HepG2 (cell line): ENCODE measurements around the gene EDC3. TPM values are rescaled to one million over a fixed set of nuclear protein-coding genes. Genes with fewer than 3 reads are reported as not detected.
A peak's percentile ranks its signal among the peaks of the same experiment; 100 is the strongest.

Experiments
- ATAC-seq: fragments of 200-7000 bp; cut with Tn5 transposase; 3 replicates; pipeline ENCODE4 v1.9.1; 2020; ENCODE audit warnings: mild to moderate bottlenecking, moderate library complexity
- BruUV-seq: library from RNA; stranded (reverse); fragments of 400-500 nt; replicated peaks from 2 replicates; lab custom pipeline; 2021; lab: Mats Ljungman, UMichigan
- CTCF ChIA-PET: fragments of 300-600 bp; formaldehyde crosslinking; extraction: SDS; loops from one replicate; lab custom pipeline; 2021; ENCODE audit warnings: low total read pairs, inconsistent platforms, low intra/inter-chr PET ratio; lab: Yijun Ruan, JAX
- POLR2A ChIA-PET: fragments of 350-600 bp; sonication (Branson Sonifier 250); formaldehyde crosslinking; loops from one replicate; lab custom pipeline; 2020; ENCODE audit warnings: antibody characterized with exemption, inconsistent platforms; lab: Yijun Ruan, JAX
- DNase-seq: peaks from one replicate; pipeline ENCODE4 v3.0.0-alpha.2; 2015; ENCODE audit warnings: low spot score
- FAIRE-seq: peaks from 3 replicates; lab custom pipeline; 2011; peaks lifted over from hg19 to GRCh38; lab: Jason Lieb, UNC
- H2AFZ ChIP-seq: one replicate; pipeline ENCODE4 v1.6.1; 2011; ENCODE audit warnings: low read length, inconsistent platforms
- H3K27ac ChIP-seq: fragments of 300-600 bp; 3 replicates; pipeline ENCODE4 v1.8.0; 2011; ENCODE audit warnings: mixed run types, mild to moderate bottlenecking, mixed read lengths, low read length, inconsistent platforms; ENCODE audit not compliant: insufficient read depth; ENCODE audit errors: extremely low read length
- H3K27me3 ChIP-seq, 2 experiments: fragments of 200-600 bp in 1 of 2; 2 replicates in 1 of 2; 3 replicates in 1 of 2; pipeline versions ENCODE4 v1.6.0 to v1.8.0; 2011; ENCODE audit warnings: low read length in 2 of 2, mild to moderate bottlenecking in 2 of 2, moderate library complexity in 2 of 2, inconsistent platforms in 1 of 2; ENCODE audit not compliant: insufficient read depth in 2 of 2, control insufficient read depth in 1 of 2
- H3K36me3 ChIP-seq, 2 experiments: fragments of 200-600 bp in 1 of 2; replicated peaks in 1 of 2; 2 replicates in 1 of 2; 3 replicates in 1 of 2; pipeline versions ENCODE4 v1.5.1 to v1.8.0; 2011; ENCODE audit warnings: low read length in 2 of 2, inconsistent platforms in 1 of 2; ENCODE audit not compliant: insufficient read depth in 2 of 2, control insufficient read depth in 1 of 2
- H3K4me1 ChIP-seq: 2 replicates; pipeline ENCODE4 v1.5.1; 2012; ENCODE audit warnings: low read length, inconsistent platforms; ENCODE audit not compliant: insufficient read depth
- H3K4me2 ChIP-seq: 2 replicates; pipeline ENCODE4 v1.6.0; 2011; ENCODE audit warnings: low read depth, low read length, inconsistent platforms
- H3K4me3 ChIP-seq, 3 experiments: fragments of 200-600 bp in 1 of 3; sonication (generic), shearing (Covaris generic) in 1 of 3; replicated peaks in 1 of 3; 2 replicates each; pipeline ENCODE4 v1.5.1; 2011 to 2016; ENCODE audit warnings: low read length in 3 of 3, inconsistent platforms in 2 of 3, low read depth in 2 of 3, mild to moderate bottlenecking in 2 of 3, control low read depth in 1 of 3, mixed read lengths in 1 of 3; ENCODE audit not compliant: insufficient read depth in 1 of 3
- H3K79me2 ChIP-seq: one replicate; pipeline ENCODE4 v1.6.1; 2011; ENCODE audit warnings: low read length, inconsistent platforms; ENCODE audit not compliant: insufficient read depth
- H3K9ac ChIP-seq: 2 replicates; pipeline ENCODE4 v1.6.0; 2011; ENCODE audit warnings: mild to moderate bottlenecking, low read depth, low read length, inconsistent platforms; ENCODE audit not compliant: insufficient read depth
- H3K9me3 ChIP-seq: 2 replicates; pipeline ENCODE4 v1.5.1; 2012; ENCODE audit warnings: mild to moderate bottlenecking, low read length
- H4K20me1 ChIP-seq: 2 replicates; pipeline ENCODE4 v1.6.0; 2011; ENCODE audit warnings: inconsistent platforms, mild to moderate bottlenecking, low read length, moderate library complexity; ENCODE audit not compliant: insufficient read depth
- AHR ChIP-seq: IDR thresholded peaks from 2 replicates; pipeline ENCODE4 v1.6.1; 2018; ENCODE audit warnings: missing genetic modification reagents, missing compliant biosample characterization
- ATF3 ChIP-seq: sonication (generic); formaldehyde crosslinking; IDR thresholded peaks from 2 replicates; pipeline ENCODE4 v1.4.0; 2020; ENCODE audit warnings: missing genetic modification reagents
- ETV5 ChIP-seq: IDR thresholded peaks from 2 replicates; pipeline ENCODE4 v1.6.1; 2018; ENCODE audit warnings: missing biosample characterization, missing genetic modification reagents, inconsistent platforms, borderline replicate concordance
- EZH2 ChIP-seq: conservative IDR thresholded peaks from 2 replicates; pipeline ENCODE4 v1.6.1; 2012; ENCODE audit warnings: mild to moderate bottlenecking, low read depth, low read length, moderate library complexity
- HNF4G ChIP-seq, 2 experiments: sonication (generic) in 1 of 2; formaldehyde crosslinking in 1 of 2; IDR thresholded peaks; 2 replicates each; pipeline versions ENCODE4 v1.4.0 to v1.6.1; 2011 to 2020; ENCODE audit warnings: borderline replicate concordance in 2 of 2, low read depth in 2 of 2, mild to moderate bottlenecking in 2 of 2, low read length in 1 of 2, missing genetic modification reagents in 1 of 2, moderate library complexity in 1 of 2
- POGZ ChIP-seq: sonication (generic); formaldehyde crosslinking; IDR thresholded peaks from 2 replicates; pipeline ENCODE4 v1.4.0; 2020; ENCODE audit warnings: mild to moderate bottlenecking, missing genetic modification reagents
- TOE1 ChIP-seq: sonication (generic); formaldehyde crosslinking; IDR thresholded peaks from 2 replicates; pipeline ENCODE4 v1.4.0; 2020; ENCODE audit warnings: mild to moderate bottlenecking, missing genetic modification reagents
- ZGPAT ChIP-seq: IDR thresholded peaks from 2 replicates; pipeline ENCODE4 v1.6.1; 2016; ENCODE audit warnings: mild to moderate bottlenecking
- ZNF20 ChIP-seq: sonication (generic); formaldehyde crosslinking; IDR thresholded peaks from 2 replicates; pipeline ENCODE4 v1.4.0; 2020; ENCODE audit warnings: mild to moderate bottlenecking, moderate library complexity, missing genetic modification reagents
- ZNF512 ChIP-seq: sonication (generic); formaldehyde crosslinking; IDR thresholded peaks from 2 replicates; pipeline ENCODE4 v1.4.0; 2020; ENCODE audit warnings: mild to moderate bottlenecking, missing genetic modification reagents
- ZNF549 ChIP-seq: sonication (generic); formaldehyde crosslinking; IDR thresholded peaks from 2 replicates; pipeline ENCODE4 v1.5.0; 2020; ENCODE audit warnings: missing genetic modification reagents
- ZNF607 ChIP-seq: sonication (generic); formaldehyde crosslinking; IDR thresholded peaks from 2 replicates; pipeline ENCODE4 v1.5.1; 2020; ENCODE audit warnings: missing genetic modification reagents, mild to moderate bottlenecking, borderline replicate concordance
- ZNF747 ChIP-seq: sonication (generic); formaldehyde crosslinking; IDR thresholded peaks from 2 replicates; pipeline ENCODE4 v1.8.1; 2023; ENCODE audit warnings: missing genetic modification reagents, mild to moderate bottlenecking, borderline replicate concordance
- ZNF749 ChIP-seq: sonication (generic); formaldehyde crosslinking; IDR thresholded peaks from 2 replicates; pipeline ENCODE4 v1.8.0; 2022; ENCODE audit warnings: mild to moderate bottlenecking, missing genetic modification reagents, moderate library complexity, borderline replicate concordance
- ZNF770 ChIP-seq: sonication (generic); formaldehyde crosslinking; IDR thresholded peaks from 2 replicates; pipeline ENCODE4 v1.5.0; 2020; ENCODE audit warnings: mild to moderate bottlenecking, missing genetic modification reagents
- ZSCAN21 ChIP-seq: sonication (generic); formaldehyde crosslinking; IDR thresholded peaks from 2 replicates; pipeline ENCODE4 v1.8.0; 2022; ENCODE audit warnings: mild to moderate bottlenecking, missing genetic modification reagents, moderate library complexity, borderline replicate concordance
- WGBS: methylation state at CpG from one replicate; pipeline ENCODE4 v1.1.6; 2017; ENCODE audit warnings: low lambda C conversion rate; 5-methylcytosine and 5-hydroxymethylcytosine counted together
- in situ Hi-C: cut with HindIII; loops from 2 replicates; pipeline ENCODE4 v1.10.0; 2017; ENCODE audit warnings: low pct_unique_long_range_greater_than_20kb; ENCODE audit not compliant: extremely low pct_ligation_motif_present
- intact Hi-C: fragments of 100-400 bp; cut with micrococcal nuclease; formaldehyde crosslinking; loops from one replicate; pipeline ENCODE4 v1.10.0; 2022; ENCODE audit not compliant: unreplicated experiment
- polyA plus RNA-seq, 8 experiments: library from polyadenylated mRNA; depleted of rRNA in 3 of 8; stranded (reverse) in 7 of 8; unstranded in 1 of 8; fragments of >200 nt; fragmentation: Illumina TruSeq in 4 of 8; extraction: Trizol in 4 of 8; gene quantifications; 2 replicates each; pipeline versions ENCODE4 v1.2.1 to v1.2.3, GENCODE V29; 2011 to 2016; ENCODE audit warnings: low read depth in 4 of 8, missing spikeins in 1 of 8, mixed read lengths in 1 of 8; ENCODE audit not compliant: insufficient read depth in 1 of 8
- total RNA-seq, 5 experiments: library from RNA; depleted of rRNA; stranded (reverse); fragments of >200 nt; fragmentation: Illumina TruSeq; extraction: Trizol; gene quantifications; 2 replicates each; pipeline ENCODE4 v1.2.3, GENCODE V29; 2016; ENCODE audit warnings: low read depth in 1 of 5

The EDC3 gene
- total and polyA plus RNA-seq, 2 of the 13 experiments (the other 11 are each of a cell fraction or from before 2014, with no cell fraction given): 17.4 to 32.0 TPM

DNA sequence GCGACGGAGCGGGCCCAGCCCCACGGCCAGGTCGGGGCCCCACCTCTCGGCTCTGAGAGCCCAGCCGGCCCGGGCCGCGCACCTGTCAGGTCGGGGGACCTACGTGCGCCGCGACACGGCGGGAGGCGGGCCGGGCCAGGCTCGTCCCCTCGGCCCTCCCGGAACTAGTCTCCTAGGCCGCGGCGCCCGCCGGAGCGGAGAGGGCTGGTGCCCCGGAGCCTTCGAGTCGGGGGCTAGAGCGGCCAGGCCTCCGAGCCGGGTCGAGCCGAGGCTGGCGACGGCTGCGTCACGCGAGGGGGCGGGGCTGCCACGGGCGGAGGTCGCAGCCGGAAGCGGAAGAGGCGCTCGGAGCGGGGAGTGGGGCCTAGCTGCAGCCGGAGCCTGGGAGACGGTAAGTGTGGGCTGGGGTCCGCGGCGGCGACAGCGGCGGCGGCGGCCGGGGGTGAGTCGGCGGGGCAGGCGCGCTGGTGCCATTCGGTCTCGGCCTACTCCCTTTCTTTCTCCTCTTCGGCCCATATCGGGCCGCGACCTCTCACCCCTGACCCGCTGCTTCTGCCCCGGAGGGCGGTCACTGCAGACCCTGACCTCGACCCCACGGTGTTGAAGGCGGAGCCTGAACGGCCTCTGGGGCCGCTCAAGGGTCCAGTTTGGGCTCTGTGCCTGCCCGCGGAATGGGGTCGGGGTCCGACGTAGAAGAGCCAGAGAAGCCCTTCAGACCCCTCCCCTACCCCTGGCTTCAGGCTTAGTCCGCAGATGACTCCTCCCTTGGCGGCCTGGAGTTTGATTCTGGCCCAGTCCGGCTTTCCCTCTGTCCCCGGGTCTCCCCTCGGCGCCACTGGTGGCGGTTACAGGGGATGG is 80.1 kb downstream of the EDC3 start, which contains the start of gene CLK3:
Gene CLK3, plus strand, starts transcription at position 329 of the 858 bp plus-strand sequence. CDS start 3,361 bp downstream, outside the sequence.
- Histone ChIP-seq H3K36me3 (peaks cover 7 to 17% of the 10 kb centered on the region in 2 experiments), H3K4me2 (peak within 1 kb of the TSS; percentile 85), H3K9ac (peak within 1 kb of the TSS; percentile 99), H3K4me3 (peak within 1 kb of the TSS; percentile 90 to 100 (median 94)), H3K4me1 (peaks cover 39% of the 10 kb centered on the region), H3K27me3 (peaks cover 0 to 20% of the 10 kb centered on the region in 2 experiments; a peak in 2 of 5 replicates), H4K20me1 (peaks cover 43% of the 10 kb centered on the region), H3K9me3 (no peaks in the 10 kb centered on the region), H3K79me2 (peaks cover 44% of the 10 kb centered on the region), H2AFZ (no peak within 1 kb of the TSS), H3K27ac (peak within 1 kb of the TSS; percentile 93)
- peak; percentile 87 for ATAC-seq
- WGBS: 0% methylated on average over 14 of the region's 91 CpGs
- intact Hi-C loops (loop anchor here (1.0 to 5.0 kb wide), 3 partner anchors 74 to 243 kb away; partner anchors contain the start of gene ARID3B), in situ Hi-C loops (no loop called here)
- TSS peak; percentile 68 for BruUV-seq
- FAIRE-seq: no peak
- ChIA-PET CTCF (interaction anchor here (1.1 kb wide), 1 partner anchor 242 kb away, joined by 3 read pairs; no protein-coding TSS in a partner anchor), POLR2A (interaction anchor here (0.5 to 6.9 kb wide), 10 partner anchors 14 to 408 kb away, joined by 3 to 52 read pairs (median 4); partner anchors contain the start of genes ARID3B, PPCDC and UBL7)
- DNase-seq: peak; percentile 85
- TF ChIP-seq ZNF512 (CRISPR knock-in tag) (no peak), AHR (CRISPR knock-in tag) (peak; percentile 33; the same call in 1 of the 2 replicates), ZNF749 (peak; percentile 64; the same call in 1 of the 2 replicates), ETV5 (CRISPR knock-in tag) (peak; percentile 86), ATF3 (CRISPR knock-in tag) (peak; percentile 61), ZNF549 (CRISPR knock-in tag) (peak; percentile 14; the same call in 1 of the 2 replicates), ZNF747 (CRISPR knock-in tag) (peak; percentile 75), ZNF770 (peak; percentile 52), HNF4G (IDR thresholded peaks at IDR 0.05; ENCODE audit: borderline replicate concordance, low read depth, low read length) (no peak; the same call in 1 of the 2 replicates), HNF4G (CRISPR knock-in tag; IDR thresholded peaks at IDR 0.05; ENCODE audit: borderline replicate concordance, low read depth) (no peak; the same call in none of the 2 replicates), ZNF20 (no peak), ZNF607 (CRISPR knock-in tag) (peak; percentile 96), EZH2 (no peak), ZGPAT (CRISPR knock-in tag) (peak; percentile 71; the same call in 1 of the 2 replicates), POGZ (CRISPR knock-in tag) (peak; percentile 67; the same call in 1 of the 2 replicates), TOE1 (CRISPR knock-in tag) (peak; percentile 61; the same call in 1 of the 2 replicates), ZSCAN21 (CRISPR knock-in tag) (peak; percentile 94; the same call in 1 of the 2 replicates)
